NCI-H1105 treated with DMSO at 0.1 percent for 48 hours (cell line): ENCODE data around the gene HEPACAM.
A peak's percentile ranks its signal among the peaks of the same experiment; 100 is the strongest.
"Not testable (repeated sequence)": the region's sequence is repeated elsewhere in the genome, so short reads cannot be mapped to it uniquely, and the experiment has no call there.

ENCODE experiments used
- DNase-seq: peaks from one replicate; lab custom pipeline; 2025; lab: John Stamatoyannopoulos, UW

Gene HEPACAM

GRCh38 chr11:124935548-124936514 is at the start of gene HEPACAM:
TSS of gene HEPACAM (minus strand) at chr11:124936047. CDS start at chr11:124936006, 41 bp downstream.
- no peak for DNase-seq

GRCh38 chr11:124984512-124984854 is 48.6 kb upstream of the HEPACAM start:
- no peak for DNase-seq

- no peak for DNase-seq
These were observed 48.0 kb upstream of the HEPACAM start for GRCh38 chr11:124983674-124984511.

- no peak for DNase-seq
These were observed 46.2 kb upstream of the HEPACAM start for GRCh38 chr11:124982043-124982442.

- no peak for DNase-seq
These were observed 42.5 kb upstream of the HEPACAM start for GRCh38 chr11:124978316-124978715.

GRCh38 chr11:124977006-124977405 is 41.2 kb upstream of the HEPACAM start:
- peak; percentile 11 for DNase-seq

- no peak for DNase-seq
These were observed 40.7 kb upstream of the HEPACAM start for GRCh38 chr11:124976531-124976930.

- DNase-seq = no peak
These were observed 36.0 kb upstream of the HEPACAM start for GRCh38 chr11:124971810-124972209.

- no peak for DNase-seq
These were observed 35.1 kb upstream of the HEPACAM start for GRCh38 chr11:124970925-124971324.

- DNase-seq = not testable (repeated sequence)
These were observed 32.4 kb upstream of the HEPACAM start for GRCh38 chr11:124968197-124968596.

- DNase-seq = peak; percentile 77
These were observed 26.2 kb upstream of the HEPACAM start for GRCh38 chr11:124961972-124962609.

- DNase-seq = no peak
These were observed 19.2 kb upstream of the HEPACAM start for GRCh38 chr11:124955035-124955434.

- peak; percentile 55 for DNase-seq
These were observed 18.7 kb upstream of the HEPACAM start for GRCh38 chr11:124954590-124954955.

- peak; percentile 99 for DNase-seq
These were observed 18.1 kb upstream of the HEPACAM start, which contains the start of gene CCDC15 for GRCh38 chr11:124953753-124954589. TSS of gene CCDC15 (plus strand) at chr11:124954202. CDS start at chr11:124954733, 531 bp downstream.

- no peak for DNase-seq
These were observed 15.5 kb upstream of the HEPACAM start for GRCh38 chr11:124951341-124951740.

- no peak for DNase-seq
These were observed 14.9 kb upstream of the HEPACAM start for GRCh38 chr11:124950601-124951330.

- no peak for DNase-seq
These were observed 10.9 kb upstream of the HEPACAM start for GRCh38 chr11:124946735-124947141.

GRCh38 chr11:124945826-124946225 is 10.0 kb upstream of the HEPACAM start:
- DNase-seq = no peak

- DNase-seq = peak; percentile 7
These were observed 8.7 kb upstream of the HEPACAM start for GRCh38 chr11:124944565-124944964.

- DNase-seq = no peak
These were observed 7.9 kb upstream of the HEPACAM start for GRCh38 chr11:124943741-124944140.

GRCh38 chr11:124943254-124943616 is 7.4 kb upstream of the HEPACAM start:
- no peak for DNase-seq
